HL-60 (cell line): Measurements from ENCODE around the gene GTPBP3.

ENCODE experiments used
- DNase-seq, 2 experiments: peaks; one replicate each; pipeline ENCODE4 v3.0.0-alpha.2; 2010 to 2020; ENCODE audit warnings: low read depth in 1 of 2, low spot score in 1 of 2
- H3K27ac ChIP-seq: fragments of 250-450 bp; sonication (Bioruptor Pico); replicated peaks from 2 replicates; pipeline ENCODE4 v1.5.1; 2020; ENCODE audit warnings: mild to moderate bottlenecking, moderate library complexity
- H3K27me3 ChIP-seq: fragments of 250-450 bp; sonication (Bioruptor Pico); 2 replicates; pipeline ENCODE4 v1.5.1; 2021; ENCODE audit warnings: mild to moderate bottlenecking, moderate library complexity; ENCODE audit not compliant: insufficient read depth, poor library complexity, severe bottlenecking
- H3K4me3 ChIP-seq: replicated peaks from 2 replicates; pipeline ENCODE4 v1.5.1; 2011; ENCODE audit warnings: mild to moderate bottlenecking, control low read depth, low read length; ENCODE audit not compliant: insufficient read depth
- CTCF ChIP-seq: IDR thresholded peaks from one replicate; pipeline ENCODE4 v1.5.1; 2011; ENCODE audit warnings: low read length, control low read depth, inconsistent platforms; ENCODE audit not compliant: insufficient read depth
- GABPA ChIP-seq: IDR thresholded peaks from 2 replicates; pipeline ENCODE4 v1.6.1; 2012; ENCODE audit warnings: low read depth
- POLR2AphosphoS5 ChIP-seq: IDR thresholded peaks from 2 replicates; pipeline ENCODE4 v1.6.1; 2012; ENCODE audit warnings: low read depth
- REST ChIP-seq: IDR thresholded peaks from 2 replicates; pipeline ENCODE4 v1.6.1; 2012; ENCODE audit warnings: low read depth; ENCODE audit not compliant: insufficient replicate concordance
- SPI1 ChIP-seq: IDR thresholded peaks from 2 replicates; pipeline ENCODE4 v1.6.1; 2012; ENCODE audit warnings: low read depth, mild to moderate bottlenecking, borderline replicate concordance

The GTPBP3 gene

GRCh38 chr19:17319473-17320238 lies 17.7 kb upstream of the GTPBP3 start:
- TF ChIP-seq SPI1 (no peak), REST (no peak), GABPA (no peak), POLR2AphosphoS5 (no peak), CTCF (no peak)
- no peaks in the 10 kb centered on the region for H3K27me3 ChIP-seq
- no peak overlapping the region for H3K4me3 ChIP-seq
- no peak for DNase-seq
- no peak overlapping the region for H3K27ac ChIP-seq

- Histone ChIP-seq H3K27ac (no peak overlapping the region), H3K4me3 (no peak overlapping the region), H3K27me3 (no peaks in the 10 kb centered on the region)
- TF ChIP-seq GABPA (no peak), SPI1 (no peak), CTCF (no peak), REST (no peak), POLR2AphosphoS5 (no peak)
- no peak for DNase-seq
These were observed 16.9 kb upstream of the GTPBP3 start for GRCh38 chr19:17320435-17320834.

GRCh38 chr19:17321655-17322489 lies 15.5 kb upstream of the GTPBP3 start:
- DNase-seq, result no peak
- Histone ChIP-seq H3K4me3 (no peak overlapping the region), H3K27me3 (no peaks in the 10 kb centered on the region), H3K27ac (no peak overlapping the region)
- TF ChIP-seq CTCF (no peak), SPI1 (no peak), REST (no peak)
